Left ventricle myocardium inferior (tissue), 1 donor: Measurements from ENCODE around the gene TAT. TPM values are rescaled to one million over a fixed set of nuclear protein-coding genes. Genes with fewer than 3 reads are reported as not detected.
"Not testable (repeated sequence)": the region's sequence is repeated elsewhere in the genome, so short reads cannot be mapped to it uniquely, and the experiment has no call there.

Experiments used
- DNase-seq: peaks from one replicate; pipeline ENCODE4 v3.0.0-alpha.2; 2020
- H3K27ac ChIP-seq: fragments of 200-600 bp; replicated peaks from 2 replicates; pipeline ENCODE4 v1.8.0; 2021
- H3K27me3 ChIP-seq: fragments of 200-600 bp; 2 replicates; pipeline ENCODE4 v1.8.0; 2021; ENCODE audit warnings: low read depth
- H3K36me3 ChIP-seq: fragments of 200-600 bp; 2 replicates; pipeline ENCODE4 v1.8.0; 2021
- H3K4me1 ChIP-seq: fragments of 200-600 bp; 2 replicates; pipeline ENCODE4 v1.8.0; 2021
- H3K4me3 ChIP-seq: fragments of 200-600 bp; 2 replicates; pipeline ENCODE4 v1.8.0; 2021; ENCODE audit warnings: mild to moderate bottlenecking, moderate library complexity
- H3K9me3 ChIP-seq: fragments of 200-600 bp; replicated peaks from 2 replicates; pipeline ENCODE4 v1.8.0; 2021
- CTCF ChIP-seq: fragments of 200-600 bp; IDR thresholded peaks from 2 replicates; pipeline ENCODE4 v1.8.0; 2021; ENCODE audit warnings: antibody characterized with exemption, mild to moderate bottlenecking, borderline replicate concordance
- intact Hi-C: fragments of 100-400 bp; cut with micrococcal nuclease; formaldehyde crosslinking; loops from one replicate; pipeline ENCODE4 v1.11.0; 2022
- total RNA-seq: library from RNA; stranded (reverse); fragmentation: NEBNext Ultra II Directional; extraction: Animal tissue kit (Norgen Biotek cat#: 25700); gene quantifications from one replicate; pipeline ENCODE4 v1.2.1, GENCODE V29; 2021
- donor health status: DM: no; HTN: yes; CAD: no; lungs with severe emphysema.

The TAT gene
- total RNA-seq, 1 donor from 2014 or later, result not detected

DNA sequence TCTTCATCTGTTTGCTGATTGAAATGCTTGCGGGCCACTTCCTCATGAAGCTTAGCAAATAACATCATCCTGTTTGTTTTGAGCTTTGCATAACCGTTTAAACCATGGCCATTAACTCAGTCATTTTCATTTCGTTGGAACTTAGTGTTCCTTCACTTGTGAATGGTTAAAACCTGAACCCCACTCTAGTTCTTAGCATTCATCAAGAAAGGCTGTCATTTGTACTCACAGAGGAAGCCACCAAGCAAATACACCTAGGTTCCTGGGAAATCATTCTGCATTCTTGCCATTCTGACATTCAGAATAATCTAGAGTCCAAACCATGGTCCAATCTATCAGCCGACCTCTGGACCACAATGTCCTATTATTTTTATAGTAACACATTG is 8.4 kb upstream of the TAT start:
- peaks cover 43% of the 10 kb centered on the region for H3K27me3 ChIP-seq
- no peaks in the 10 kb centered on the region for H3K4me1 ChIP-seq
- TF ChIP-seq CTCF, result no peak
- H3K27ac ChIP-seq, result no peak overlapping the region
- no peaks in the 10 kb centered on the region for H3K36me3 ChIP-seq
- intact Hi-C loops, result no loop called here
- no peak for DNase-seq
- H3K4me3 ChIP-seq, result no peak overlapping the region
- H3K9me3 ChIP-seq, result no peaks in the 10 kb centered on the region

- Histone ChIP-seq H3K27me3 (peaks cover 42% of the 10 kb centered on the region), H3K4me3 (no peak overlapping the region), H3K9me3 (no peaks in the 10 kb centered on the region), H3K36me3 (no peaks in the 10 kb centered on the region), H3K27ac (no peak overlapping the region), H3K4me1 (no peaks in the 10 kb centered on the region)
- no peak for TF ChIP-seq CTCF
- no peak for DNase-seq
- intact Hi-C loops, result no loop called here
Measured at GRCh38 chr16:71584543-71585317, 7.8 kb upstream of the TAT start.

GRCh38 chr16:71582553-71582848 is 5.6 kb upstream of the TAT start:
- H3K4me1 ChIP-seq, DNase-seq, intact Hi-C loops, H3K4me3 ChIP-seq, H3K36me3 ChIP-seq, H3K9me3 ChIP-seq, H3K27ac ChIP-seq: not testable (repeated sequence)
- peaks cover 44% of the 10 kb centered on the region for H3K27me3 ChIP-seq

- Histone ChIP-seq H3K4me3 (no peak overlapping the region), H3K27me3 (peaks cover 42% of the 10 kb centered on the region), H3K9me3 (no peaks in the 10 kb centered on the region), H3K27ac (no peak overlapping the region), H3K36me3 (no peaks in the 10 kb centered on the region), H3K4me1 (no peaks in the 10 kb centered on the region)
- DNase-seq, result no peak
- intact Hi-C loops, result no loop called here
- TF ChIP-seq CTCF, result no peak
Measured at GRCh38 chr16:71574702-71575101, 2.2 kb downstream of the TAT start.

GRCh38 chr16:71573387-71574094 is 3.4 kb downstream of the TAT start:
- intact Hi-C loops, result no loop called here
- peaks cover 49% of the 10 kb centered on the region for H3K27me3 ChIP-seq

More at GRCh38 chr16:71573387-71574094, 3.4 kb downstream of the TAT start:
- no peaks in the 10 kb centered on the region for H3K4me1 ChIP-seq
- H3K9me3 ChIP-seq, result no peaks in the 10 kb centered on the region
- no peak overlapping the region for H3K27ac ChIP-seq
- H3K4me3 ChIP-seq, result no peak overlapping the region
- H3K36me3 ChIP-seq, result no peaks in the 10 kb centered on the region
- no peak for DNase-seq
- no peak for TF ChIP-seq CTCF
